RWPE1 (cell line): ENCODE data around the gene MIEF2.

Source experiments
- CTCF ChIA-PET: fragments of 350-600 bp; sonication (Branson Sonifier 250); formaldehyde crosslinking; extraction: SDS; loops from one replicate; lab custom pipeline; 2021; lab: Yijun Ruan, JAX
- POLR2A ChIA-PET: fragments of 400-600 bp; formaldehyde crosslinking; extraction: SDS; loops from one replicate; lab custom pipeline; 2020; ENCODE audit warnings: antibody characterized with exemption; ENCODE audit not compliant: low non-redundant PET; lab: Yijun Ruan, JAX
- DNase-seq: peaks from one replicate; pipeline ENCODE4 v3.0.0; 2012; ENCODE audit warnings: low spot score
- H3K27ac ChIP-seq: fragments of 450-650 bp; 2 replicates; pipeline ENCODE4 v1.5.1; 2017
- CTCF ChIP-seq: fragments of 450-650 bp; conservative IDR thresholded peaks from 2 replicates; pipeline ENCODE4 v1.5.1; 2017; ENCODE audit warnings: low read depth, mild to moderate bottlenecking

The MIEF2 gene

DNA sequence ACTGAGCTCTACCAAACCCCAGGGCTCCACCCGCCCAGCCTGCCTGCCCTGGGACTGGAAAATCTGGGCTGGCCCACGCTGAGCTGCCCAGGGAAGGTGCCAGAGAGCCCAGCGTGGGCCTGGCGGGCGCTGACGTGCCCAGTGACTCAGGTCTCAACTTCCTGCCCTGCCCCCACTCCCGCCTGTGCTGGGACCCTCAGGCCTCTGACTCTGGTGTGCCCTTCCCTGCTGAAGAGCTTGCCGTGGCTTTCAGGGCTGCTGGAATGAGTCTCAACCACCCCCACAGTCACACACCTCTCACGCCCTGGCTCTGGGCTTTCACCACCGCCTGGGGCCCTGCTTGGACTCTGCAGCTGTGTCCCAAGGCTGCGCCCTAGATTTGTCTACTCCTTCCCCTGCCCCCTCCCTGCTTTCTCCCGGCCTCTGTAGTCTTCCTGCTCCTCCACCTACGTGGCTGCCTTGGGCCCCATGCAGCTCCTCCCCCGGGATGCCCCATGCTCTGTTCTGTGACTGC is 24.7 kb upstream of the MIEF2 start:
- ChIA-PET CTCF (interaction anchor here (0.7 to 1.4 kb wide), 2 partner anchors 23 to 87 kb away, joined by 4 to 6 read pairs; no protein-coding TSS in a partner anchor), POLR2A (interaction anchor here (0.6 kb wide), 1 partner anchor 12 kb away, joined by 3 read pairs; no protein-coding TSS in a partner anchor)
- H3K27ac ChIP-seq: peak overlapping the region; percentile 97
- TF ChIP-seq CTCF: no peak
- DNase-seq: peak; percentile 82

- POLR2A ChIA-PET: no interaction called here
- no peak for TF ChIP-seq CTCF
- peak overlapping the region; percentile 97 for H3K27ac ChIP-seq
- no peak for DNase-seq
- CTCF ChIA-PET: interaction anchor here (0.7 to 1.4 kb wide), 3 partner anchors 19 to 88 kb away, joined by 4 to 7 read pairs (median 6); no protein-coding TSS in a partner anchor
Observed at GRCh38 chr17:18236494-18236893, 24.0 kb upstream of the MIEF2 start.

DNA sequence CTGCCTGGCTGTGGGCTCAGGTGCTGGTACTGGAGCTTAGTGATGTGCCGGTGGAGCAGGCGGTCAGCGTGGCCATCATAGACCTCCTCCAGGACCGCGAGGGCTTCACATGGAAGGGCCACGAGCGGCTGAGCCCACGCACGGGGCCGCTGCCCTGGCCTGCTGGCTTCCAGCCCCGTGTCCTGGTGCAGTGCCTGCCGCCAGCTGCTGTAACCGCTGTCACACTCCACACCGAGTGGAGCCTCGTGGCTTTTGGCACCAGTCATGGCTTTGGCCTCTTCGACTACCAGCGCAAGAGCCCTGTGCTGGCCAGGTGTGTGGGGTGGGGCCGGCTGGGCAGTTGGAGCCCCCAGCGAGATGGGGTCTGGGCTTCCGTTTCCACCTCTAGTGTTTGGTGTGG is 23.0 kb upstream of the MIEF2 start:
- peak overlapping the region; percentile 97 for H3K27ac ChIP-seq
- TF ChIP-seq CTCF: no peak
- ChIA-PET CTCF (no interaction called here), POLR2A (no interaction called here)
- DNase-seq: no peak

DNA sequence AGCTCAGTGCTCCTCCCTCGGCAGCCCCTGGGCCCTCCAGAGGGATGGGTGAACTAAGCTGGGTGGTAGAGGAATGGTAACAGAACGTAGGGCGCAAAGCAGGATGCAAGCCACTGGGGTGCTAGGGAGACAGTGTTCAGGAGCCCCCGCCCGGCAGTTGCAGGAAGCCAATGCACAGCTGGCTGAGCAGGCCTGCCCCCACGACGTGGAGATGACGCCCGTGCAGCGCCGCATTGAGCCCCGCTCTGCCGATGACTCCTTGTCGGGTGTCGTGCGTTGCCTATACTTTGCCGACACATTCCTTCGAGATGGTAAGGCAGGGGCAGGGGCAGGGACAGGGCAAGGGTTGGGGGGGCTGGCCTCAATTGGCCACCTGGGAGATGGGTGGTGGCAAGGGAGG is 22.2 kb upstream of the MIEF2 start:
- CTCF ChIA-PET: interaction anchor here (1.0 kb wide), 1 partner anchor 9 kb away, joined by 3 read pairs; no protein-coding TSS in a partner anchor
- no peak for DNase-seq
- POLR2A ChIA-PET: no interaction called here
- TF ChIP-seq CTCF: no peak
- H3K27ac ChIP-seq: peak overlapping the region; percentile 97

- no peak for DNase-seq
- no peak for TF ChIP-seq CTCF
- peak overlapping the region; percentile 63 for H3K27ac ChIP-seq
- ChIA-PET POLR2A (no interaction called here), CTCF (no interaction called here)
Observed at GRCh38 chr17:18240449-18240848, 20.0 kb upstream of the MIEF2 start.

GRCh38 chr17:18241229-18241871 is 19.1 kb upstream of the MIEF2 start:
- CTCF ChIA-PET: no interaction called here
- peak overlapping the region; percentile 63 for H3K27ac ChIP-seq
- POLR2A ChIA-PET: no interaction called here
- TF ChIP-seq CTCF: no peak
- DNase-seq: no peak
